Pancreas (tissue), 10 donors: ENCODE results near the gene CCDC78. TPM values are rescaled to one million over a fixed set of nuclear protein-coding genes. Genes with fewer than 3 reads are reported as not detected.

Experiments
- ATAC-seq, 4 donors: fragments of 200-7000 bp; cut with Tn5 transposase; one replicate each; pipeline versions ENCODE4 v1.8.0 to v1.9.1; 2020; ENCODE audit warnings: mild to moderate bottlenecking in 4 of 4, moderate library complexity in 4 of 4
- DNase-seq, 6 donors: peaks; one replicate each; pipeline ENCODE4 v3.0.0-alpha.2; 2020
- FAIRE-seq: peaks from 2 replicates; lab custom pipeline; 2012; peaks lifted over from hg19 to GRCh38; lab: Jason Lieb, UNC
- H3K27ac ChIP-seq, 4 donors: fragments of 200-600 bp; sonication (generic); 1 replicate in 3 of 4; 2 replicates in 1 of 4; pipeline versions ENCODE4 v1.5.0 to v1.8.0; 2020
- H3K27me3 ChIP-seq, 4 donors: fragments of 200-600 bp; one replicate each; pipeline ENCODE4 v1.8.0; 2021
- H3K36me3 ChIP-seq, 3 donors: fragments of 200-600 bp; sonication (generic) in 1 of 3; one replicate each; pipeline versions ENCODE4 v1.5.0 to v1.8.0; 2020 to 2021
- H3K4me1 ChIP-seq, 3 donors: fragments of 200-600 bp; one replicate each; pipeline ENCODE4 v1.8.0; 2021
- H3K4me3 ChIP-seq, 4 donors: fragments of 200-600 bp; sonication (generic) in 2 of 4; one replicate each; pipeline versions ENCODE4 v1.5.0 to v1.8.0; 2020 to 2021
- H3K9me3 ChIP-seq, 4 donors: fragments of 200-600 bp; one replicate each; pipeline ENCODE4 v1.8.0; 2021
- WGBS, 2 donors: extraction: QIAGEN DNeasy Blood & Tissue Kit; methylation state at CpG; one replicate each; pipeline ENCODE4 v1.1.7; 2013; 5-methylcytosine and 5-hydroxymethylcytosine counted together
- intact Hi-C, 3 donors: fragments of 100-400 bp; cut with DNase I; formaldehyde crosslinking; loops; one replicate each; pipeline versions ENCODE4 v1.11.1 to v1.14.2; 2022
- polyA plus RNA-seq, 2 donors: library from polyadenylated mRNA; stranded (reverse); fragments of 200-250 nt; gene quantifications; one replicate each; pipeline ENCODE4 v1.2.3, GENCODE V29; 2013
- total RNA-seq, 6 donors: library from RNA; stranded (reverse); fragmentation: NEBNext Ultra II Directional in 4 of 6; extraction: Animal tissue kit (Norgen Biotek cat#: 25700) in 4 of 6; gene quantifications; one replicate each; pipeline versions ENCODE4 v1.2.1 to v1.2.4, GENCODE V29; 2021 to 2023
- TF ChIP-seq, protein P1 (sequence below), 4 donors: fragments of 200-600 bp; sonication (generic) in 3 of 4; IDR thresholded peaks; one replicate each; pipeline versions ENCODE4 v1.5.0 to v1.8.0; 2021; ENCODE audit warnings: antibody characterized with exemption in 4 of 4
- donor health status: healthy with polysubstance abuse.
- donor health status: DM: no; HTN: no; CAD: no; lungs with moderate emphysema.
- donor health status: DM: no; HTN: no; CAD: no.
- donor health status: control.
- donor health status: control.
- donor health status: Bipolar disorder and iron deficiency.
- donor health status: DM: yes; HTN: yes; CAD: no.
- donor health status: DM: no; HTN: no; CAD: no.
- donor health status: DM: no; HTN: no; CAD: no.
- donor health status: DM: yes; HTN: yes; CAD: no.

CCDC78 gene
- total and polyA plus RNA-seq, 8 donors = 0.16 to 7.7 (median 0.46) TPM

DNA sequence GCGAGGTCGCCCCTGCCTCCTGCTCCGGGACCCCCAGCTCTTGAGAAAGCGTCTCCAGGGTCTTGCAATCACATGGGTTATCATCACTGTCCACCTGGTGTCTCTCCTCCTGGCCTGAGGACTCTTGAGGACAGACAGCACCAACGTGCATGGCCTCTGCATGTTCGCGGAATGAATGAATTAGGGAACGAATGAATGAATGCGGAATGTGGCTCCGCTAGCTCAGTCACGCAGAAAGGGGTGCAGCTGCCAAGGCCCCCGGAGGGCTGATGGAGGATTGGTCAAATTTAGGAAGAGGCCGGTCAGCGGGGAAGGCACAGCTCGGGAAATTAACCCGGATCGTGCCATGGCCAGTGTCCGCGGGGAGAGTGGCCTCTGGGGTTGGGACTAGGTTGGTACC lies 23.9 kb downstream of the CCDC78 start:
- Histone ChIP-seq H3K4me3 (no peak overlapping the region), H3K4me1 (no peaks in the 10 kb centered on the region), H3K36me3 (no peaks in the 10 kb centered on the region), H3K27ac (no peak overlapping the region), H3K27me3 (peaks cover 0 to 40% (median 14%) of the 10 kb centered on the region in 4 donors), H3K9me3 (no peaks in the 10 kb centered on the region)
- ATAC-seq = no peak
- 68 to 78% methylated on average over 19 of the region's 19 CpGs for WGBS, 2 donors
- DNase-seq = no peak
- intact Hi-C loops = loop anchor here in 1 of 3 donors (10.0 kb wide), 1 partner anchor 82 kb away; the partner anchor contains the start of genes CHTF18 and RPUSD1
- TF ChIP-seq, protein P1, sequence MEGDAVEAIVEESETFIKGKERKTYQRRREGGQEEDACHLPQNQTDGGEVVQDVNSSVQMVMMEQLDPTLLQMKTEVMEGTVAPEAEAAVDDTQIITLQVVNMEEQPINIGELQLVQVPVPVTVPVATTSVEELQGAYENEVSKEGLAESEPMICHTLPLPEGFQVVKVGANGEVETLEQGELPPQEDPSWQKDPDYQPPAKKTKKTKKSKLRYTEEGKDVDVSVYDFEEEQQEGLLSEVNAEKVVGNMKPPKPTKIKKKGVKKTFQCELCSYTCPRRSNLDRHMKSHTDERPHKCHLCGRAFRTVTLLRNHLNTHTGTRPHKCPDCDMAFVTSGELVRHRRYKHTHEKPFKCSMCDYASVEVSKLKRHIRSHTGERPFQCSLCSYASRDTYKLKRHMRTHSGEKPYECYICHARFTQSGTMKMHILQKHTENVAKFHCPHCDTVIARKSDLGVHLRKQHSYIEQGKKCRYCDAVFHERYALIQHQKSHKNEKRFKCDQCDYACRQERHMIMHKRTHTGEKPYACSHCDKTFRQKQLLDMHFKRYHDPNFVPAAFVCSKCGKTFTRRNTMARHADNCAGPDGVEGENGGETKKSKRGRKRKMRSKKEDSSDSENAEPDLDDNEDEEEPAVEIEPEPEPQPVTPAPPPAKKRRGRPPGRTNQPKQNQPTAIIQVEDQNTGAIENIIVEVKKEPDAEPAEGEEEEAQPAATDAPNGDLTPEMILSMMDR (IDR thresholded peaks at IDR 0.05) = no peak
- FAIRE-seq = no peak

DNA sequence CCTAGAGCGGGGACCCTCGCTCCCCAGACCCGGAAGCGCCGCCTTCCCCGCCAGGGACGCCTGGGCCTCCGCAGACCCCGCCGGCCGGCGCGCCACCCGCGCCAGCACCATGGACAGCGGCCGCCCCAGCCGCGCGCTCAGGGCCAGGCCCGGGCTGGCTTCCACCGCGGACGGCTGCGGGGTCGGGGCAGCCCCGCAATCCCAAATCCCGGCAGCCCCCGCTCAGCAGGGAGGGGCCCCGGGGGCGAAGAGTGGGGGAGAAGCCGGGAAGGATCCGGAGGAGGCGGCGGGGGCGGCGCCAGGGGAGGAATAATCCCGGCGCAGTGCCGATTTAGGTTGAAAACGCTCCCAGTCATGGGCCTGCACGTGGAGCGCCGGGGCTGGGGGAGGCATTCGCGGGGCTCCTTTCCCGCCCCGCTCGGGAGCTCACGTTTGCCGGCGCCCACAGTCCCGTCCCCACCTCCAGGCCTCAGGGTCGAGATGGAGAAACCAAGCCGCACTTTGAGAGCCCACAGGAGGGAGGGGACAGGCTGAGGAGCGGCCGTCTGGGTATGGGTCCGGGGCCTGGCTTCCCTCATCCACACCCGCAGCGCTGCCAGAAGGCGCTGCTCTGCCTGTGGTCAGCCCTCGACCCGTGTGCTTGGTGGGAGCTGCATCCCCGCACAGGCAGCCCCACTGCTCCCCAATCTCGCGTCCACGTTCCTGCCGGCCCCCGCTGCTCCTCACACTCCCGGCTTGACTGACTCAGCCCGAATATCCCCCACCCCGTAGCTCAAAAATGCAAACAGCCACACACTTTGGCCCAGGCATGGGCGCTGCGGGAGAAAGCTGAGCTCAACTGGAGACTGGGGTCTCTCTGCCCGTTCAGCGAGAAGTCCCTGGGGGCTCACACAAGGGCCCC lies 25.3 kb downstream of the CCDC78 start:
- TF ChIP-seq, protein P1 (IDR thresholded peaks at IDR 0.05) = no peak
- FAIRE-seq = no peak
- WGBS, 2 donors = 6 to 8% methylated on average over 52 to 76 of the region's 76 CpGs
- ATAC-seq = peak; percentile 66 to 85 (median 72)
- Histone ChIP-seq H3K27me3 (peaks cover 0 to 47% (median 14%) of the 10 kb centered on the region in 4 donors), H3K4me1 (peaks cover 0 to under 1% (median 0%) of the 10 kb centered on the region in 3 donors), H3K27ac (no peak overlapping the region), H3K36me3 (no peaks in the 10 kb centered on the region), H3K9me3 (no peaks in the 10 kb centered on the region), H3K4me3 (peak overlapping the region in 1 of 4 donors; percentile 14)
- intact Hi-C loops = loop anchor here in 1 of 3 donors (10.0 kb wide), 1 partner anchor 84 kb away; the partner anchor contains the start of genes CHTF18 and RPUSD1
- DNase-seq = peak in 2 of 6 donors; percentile 46 to 85

DNA sequence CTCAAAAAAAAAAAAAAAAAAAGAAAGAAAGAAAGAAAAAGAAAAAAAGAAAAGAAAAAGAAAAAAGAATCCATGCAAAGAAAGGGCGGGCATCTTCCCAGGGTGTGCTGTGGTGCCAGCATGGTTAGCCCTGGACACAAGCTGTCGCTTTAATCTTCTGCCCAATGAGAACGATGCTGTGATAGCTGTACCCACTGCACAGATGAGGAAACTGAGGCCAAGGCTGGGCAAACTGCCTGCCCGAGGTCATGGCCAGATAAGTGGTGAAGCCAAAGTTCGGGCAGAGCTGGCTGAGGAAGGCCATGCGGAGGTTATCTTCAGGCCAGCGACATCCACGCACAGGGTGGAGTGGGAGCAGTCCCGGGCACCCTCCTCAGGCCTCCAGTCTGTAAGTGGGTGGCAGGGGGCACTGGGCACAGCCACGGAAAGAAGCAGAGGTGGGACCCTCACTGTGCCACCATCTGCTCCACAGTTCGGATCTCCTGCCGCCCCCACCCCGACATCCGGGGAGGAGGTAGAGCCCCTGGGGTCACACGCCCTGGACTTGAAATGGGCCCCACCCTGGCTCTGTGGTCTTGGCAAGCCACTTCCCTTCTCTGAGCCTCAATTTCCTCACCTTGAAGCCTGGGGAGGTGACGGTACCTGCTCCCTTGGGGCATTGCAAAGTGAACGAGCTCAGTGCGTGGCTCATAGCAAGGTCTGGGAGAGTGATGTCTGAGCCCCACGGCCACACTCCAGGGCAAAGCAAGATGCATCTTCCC lies 27.2 kb downstream of the CCDC78 start:
- Histone ChIP-seq H3K27ac (no peak overlapping the region), H3K36me3 (no peaks in the 10 kb centered on the region), H3K9me3 (no peaks in the 10 kb centered on the region), H3K27me3 (peaks cover 0 to 41% (median 11%) of the 10 kb centered on the region in 4 donors), H3K4me1 (peaks cover 0 to 16% (median 6%) of the 10 kb centered on the region in 3 donors), H3K4me3 (no peak overlapping the region)
- WGBS, 2 donors = 65 to 78% methylated on average over 19 of the region's 19 CpGs
- DNase-seq = no peak
- TF ChIP-seq, protein P1 (IDR thresholded peaks at IDR 0.05) = no peak
- intact Hi-C loops = no loop called here
- FAIRE-seq = no peak
- ATAC-seq = no peak

DNA sequence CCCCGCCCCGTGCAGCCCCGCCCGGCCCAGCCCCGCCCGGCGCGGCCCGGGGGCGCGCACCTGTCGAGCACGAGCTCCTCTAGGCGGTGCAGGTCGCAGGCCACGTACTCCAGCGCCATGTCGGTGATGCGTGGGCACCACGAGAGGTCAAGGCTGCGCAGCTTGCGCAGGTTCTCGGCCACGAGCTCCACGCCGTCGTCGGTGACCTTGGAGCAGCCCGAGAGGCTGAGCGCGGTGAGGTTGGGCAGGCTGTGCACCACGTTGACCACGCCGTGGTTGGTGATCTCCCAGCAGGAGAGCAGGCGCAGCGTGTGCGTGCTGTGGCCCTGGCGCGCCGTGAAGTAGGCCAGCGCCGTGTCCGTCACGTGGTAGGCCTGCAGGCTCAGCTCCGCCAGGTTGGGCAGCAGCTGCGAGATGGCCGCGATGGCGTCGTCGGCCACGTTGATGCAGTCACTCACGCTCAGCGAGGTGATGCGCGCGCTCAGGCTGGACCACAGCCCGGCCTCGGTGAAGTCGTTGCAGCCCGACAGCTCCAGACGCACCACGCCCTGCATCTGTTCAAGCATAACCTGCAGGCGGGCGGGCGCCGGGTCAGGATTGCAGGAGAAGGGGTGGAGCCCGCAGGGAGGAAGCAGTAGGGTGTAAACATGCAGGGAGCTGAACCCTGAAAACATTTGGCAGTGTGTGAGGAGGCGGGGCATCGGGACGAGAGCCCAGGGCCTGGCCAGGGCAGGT lies 30.7 kb downstream of the CCDC78 start:
- TF ChIP-seq, protein P1 (IDR thresholded peaks at IDR 0.05) = no peak
- peak in 1 of 6 donors; percentile 50 for DNase-seq
- FAIRE-seq = no peak
- H3K27ac ChIP-seq = no peak overlapping the region
- H3K4me1 ChIP-seq = peaks cover 0 to 19% (median 6%) of the 10 kb centered on the region in 3 donors
- ATAC-seq = peak; percentile 42 to 65 (median 51)
- intact Hi-C loops = no loop called here
- 3 to 4% methylated on average over 69 to 71 of the region's 71 CpGs for WGBS, 2 donors
- H3K36me3 ChIP-seq = no peaks in the 10 kb centered on the region
- H3K4me3 ChIP-seq = peak overlapping the region in 2 of 4 donors; percentile 15 to 24
- H3K27me3 ChIP-seq = peaks cover 0 to 16% (median 3%) of the 10 kb centered on the region in 4 donors
- no peaks in the 10 kb centered on the region for H3K9me3 ChIP-seq
